GOT3 (cell line): ENCODE results near the gene NUS1.
"Not testable (repeated sequence)": the region's sequence is repeated elsewhere in the genome, so short reads cannot be mapped to it uniquely, and the experiment has no call there.

ENCODE experiments used
- DNase-seq: peaks from one replicate; lab custom pipeline; 2025; ENCODE audit warnings: mixed read lengths; lab: John Stamatoyannopoulos, UW

Gene NUS1

DNA sequence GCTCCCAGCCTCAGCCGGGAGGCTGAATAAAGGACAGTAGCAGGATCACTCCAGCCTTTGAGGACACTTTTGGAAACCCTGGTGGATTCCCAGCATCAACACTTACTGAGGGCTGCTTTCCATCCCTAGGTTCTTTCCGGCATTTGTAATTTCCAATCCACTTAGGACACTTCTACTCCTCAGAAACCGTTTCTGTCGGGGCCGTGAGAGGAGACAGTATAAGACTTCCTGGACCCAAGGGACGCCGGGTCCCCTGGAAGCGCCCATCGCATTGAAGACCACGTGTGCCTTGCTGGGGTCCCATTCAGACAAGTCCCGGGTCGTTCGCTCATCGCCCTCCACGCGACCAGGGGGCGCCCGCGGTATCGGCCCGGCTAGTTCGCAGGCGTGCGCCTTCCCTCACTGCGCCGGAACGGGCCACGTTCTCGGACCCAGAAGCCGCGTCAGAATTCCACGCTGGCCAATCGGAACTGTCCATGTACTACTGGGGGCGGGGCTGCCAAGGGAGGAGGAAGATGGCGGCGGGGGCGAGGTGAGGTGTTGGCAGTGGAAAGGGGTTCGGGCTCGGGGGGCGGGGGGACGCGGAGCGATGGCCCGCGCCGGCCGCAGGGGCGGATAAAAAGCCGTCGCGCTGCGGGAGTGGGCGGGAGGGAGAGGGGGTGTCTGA is at the start of gene NUS1:
Gene NUS1, plus strand, starts transcription at position 479 of the 667 bp plus-strand sequence. CDS start 202 bp downstream, outside the sequence.
- DNase-seq: peak; percentile 89

- DNase-seq: no peak
Measured at GRCh38 chr6:117627533-117627932, 47.7 kb upstream of the NUS1 start.

DNA sequence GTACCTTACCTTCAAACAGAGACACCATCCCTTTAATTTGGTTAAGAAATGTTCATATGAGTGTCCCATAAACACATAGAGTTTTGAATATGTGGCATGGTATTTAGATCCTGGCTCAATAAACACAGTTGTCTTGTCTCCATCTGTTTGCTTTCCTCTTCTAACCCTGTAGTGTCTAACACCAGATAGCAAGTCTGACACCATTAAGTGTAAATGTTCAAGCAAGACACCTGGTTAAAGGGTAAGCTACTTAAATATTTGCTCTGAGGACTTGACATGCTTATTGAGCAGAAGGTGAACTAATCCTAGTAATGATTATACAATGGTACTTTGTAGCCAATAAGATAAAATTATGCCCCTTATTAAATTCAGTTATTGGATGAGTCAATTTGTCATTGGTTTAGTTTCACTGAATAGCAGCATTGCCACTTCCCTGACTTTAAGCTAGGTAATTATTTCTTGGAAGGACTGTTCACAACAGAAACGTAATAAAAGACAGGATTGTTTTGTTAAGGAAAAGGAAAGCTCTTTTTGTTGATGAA is 46.1 kb upstream of the NUS1 start:
- DNase-seq: no peak

- no peak for DNase-seq
Measured at GRCh38 chr6:117637770-117638169, 37.5 kb upstream of the NUS1 start.

GRCh38 chr6:117642976-117643375 is 32.3 kb upstream of the NUS1 start:
- no peak for DNase-seq

DNA sequence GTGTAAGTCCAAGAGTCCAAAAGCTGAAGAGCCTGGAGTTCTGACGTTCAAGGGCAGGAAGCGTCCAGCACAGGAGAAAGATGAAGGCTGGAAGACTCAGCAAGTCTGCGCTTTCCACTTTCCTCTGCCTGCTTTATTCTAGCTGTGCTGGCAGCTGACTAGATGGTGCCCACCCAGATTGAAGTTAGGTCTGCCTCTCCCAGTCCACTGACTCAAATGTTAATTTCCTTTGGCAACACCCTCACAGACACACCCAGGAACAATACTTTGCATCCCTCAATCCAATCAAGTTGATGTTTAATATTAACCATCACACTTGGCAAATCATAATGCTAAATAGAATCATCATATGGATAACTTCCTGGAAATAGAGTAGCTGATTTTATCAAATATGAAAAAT is 23.3 kb upstream of the NUS1 start:
- DNase-seq: not testable (repeated sequence)

- DNase-seq: no peak
Measured at GRCh38 chr6:117653949-117654348, 21.3 kb upstream of the NUS1 start.

- DNase-seq: no peak
Measured at GRCh38 chr6:117655380-117655779, 19.9 kb upstream of the NUS1 start.

DNA sequence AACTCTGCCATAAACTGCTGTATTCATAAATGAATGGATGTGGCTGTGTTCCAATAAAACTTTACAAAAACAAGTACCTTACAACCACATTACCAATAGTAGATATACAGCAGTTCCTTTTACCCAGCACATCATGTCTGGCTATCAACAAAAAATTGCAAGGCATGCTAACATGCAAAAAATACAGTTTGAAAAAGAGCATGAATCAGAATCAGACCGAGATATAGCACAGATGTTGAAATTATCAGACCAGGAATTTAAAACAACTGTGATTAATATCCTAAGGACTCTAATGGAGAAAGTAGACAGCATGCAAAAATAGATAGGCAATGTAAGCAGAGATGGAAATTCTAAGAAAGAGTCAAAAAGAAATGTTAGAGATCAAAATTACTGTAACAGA is 8.4 kb upstream of the NUS1 start:
- DNase-seq: no peak

- no peak for DNase-seq
Measured at GRCh38 chr6:117668736-117669135, 6.5 kb upstream of the NUS1 start.

GRCh38 chr6:117674503-117674902 is 766 bp upstream of the NUS1 start:
- DNase-seq: no peak

DNA sequence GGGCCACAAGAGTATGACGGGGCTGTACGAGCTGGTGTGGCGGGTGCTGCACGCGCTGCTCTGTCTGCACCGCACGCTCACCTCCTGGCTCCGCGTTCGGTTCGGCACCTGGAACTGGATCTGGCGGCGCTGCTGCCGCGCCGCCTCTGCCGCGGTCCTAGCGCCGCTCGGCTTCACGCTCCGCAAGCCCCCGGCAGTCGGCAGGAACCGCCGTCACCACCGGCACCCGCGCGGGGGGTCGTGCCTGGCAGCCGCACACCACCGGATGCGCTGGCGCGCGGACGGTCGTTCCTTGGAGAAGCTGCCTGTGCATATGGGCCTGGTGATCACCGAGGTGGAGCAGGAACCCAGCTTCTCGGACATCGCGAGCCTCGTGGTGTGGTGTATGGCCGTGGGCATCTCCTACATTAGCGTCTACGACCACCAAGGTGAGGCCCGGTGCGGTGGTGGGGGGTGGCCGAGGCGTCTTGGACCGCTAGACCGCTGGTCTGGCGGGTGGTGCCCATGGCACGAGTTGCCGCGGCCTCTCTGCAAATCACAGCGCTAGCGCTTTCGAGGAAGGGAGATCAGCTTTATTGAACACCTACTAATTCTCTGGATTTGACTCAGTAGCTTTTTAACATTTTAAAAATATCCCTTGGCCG is 511 bp downstream of the NUS1 start:
- not testable (repeated sequence) for DNase-seq

DNA sequence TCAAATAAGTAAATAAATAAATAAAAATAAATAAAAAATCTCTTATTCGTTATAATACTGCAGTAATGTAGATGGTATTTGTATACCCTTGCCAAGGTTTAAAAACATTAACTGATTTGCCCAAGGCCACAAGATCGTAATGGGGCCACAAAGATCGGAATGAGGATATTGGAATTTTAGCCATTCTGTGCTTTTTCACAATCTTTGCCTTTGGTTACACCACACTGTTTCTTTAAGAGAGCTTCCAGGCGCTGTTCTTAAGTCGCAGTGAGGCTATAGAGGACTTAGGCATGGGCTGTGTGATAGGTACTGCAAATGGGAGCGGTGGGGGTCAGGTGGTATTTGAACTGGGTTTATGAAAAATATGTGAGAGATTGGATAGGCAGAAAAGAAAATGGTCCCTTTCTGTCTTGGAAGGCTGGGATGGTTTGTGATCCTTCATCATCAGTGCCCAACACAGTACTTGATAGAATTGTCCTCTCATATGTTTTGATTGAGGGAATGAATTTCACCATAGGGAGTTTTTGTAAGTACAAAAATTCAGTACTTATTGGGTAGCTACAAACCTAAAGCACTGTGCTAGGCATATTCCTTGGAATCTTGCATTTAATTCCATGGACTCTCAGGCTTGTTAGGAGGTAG is 1.4 kb downstream of the NUS1 start:
- no peak for DNase-seq

- DNase-seq: no peak
Measured at GRCh38 chr6:117677553-117678141, 2.4 kb downstream of the NUS1 start.

GRCh38 chr6:117681162-117681741 is 6.0 kb downstream of the NUS1 start:
- no peak for DNase-seq

GRCh38 chr6:117684749-117685148 is 9.5 kb downstream of the NUS1 start:
- no peak for DNase-seq

DNA sequence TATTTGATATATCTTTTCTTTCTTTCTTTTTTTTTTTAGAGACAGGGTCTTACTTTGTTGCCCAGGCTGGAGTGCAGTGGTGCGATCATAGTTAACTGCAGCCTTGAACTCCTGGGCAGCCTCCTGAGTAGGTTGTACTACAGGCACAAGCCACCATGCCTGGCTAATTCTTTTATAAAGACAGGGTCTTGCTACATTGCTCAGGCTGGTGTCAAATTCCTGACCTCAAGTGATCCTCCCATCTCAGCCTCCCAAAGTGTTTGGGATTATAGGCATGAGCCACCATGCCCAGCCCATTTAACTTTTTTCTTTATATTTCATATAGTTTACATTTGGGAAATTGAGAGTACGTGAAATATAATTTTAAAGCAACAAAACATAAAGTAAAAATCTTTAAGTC is 10.1 kb downstream of the NUS1 start:
- no peak for DNase-seq

DNA sequence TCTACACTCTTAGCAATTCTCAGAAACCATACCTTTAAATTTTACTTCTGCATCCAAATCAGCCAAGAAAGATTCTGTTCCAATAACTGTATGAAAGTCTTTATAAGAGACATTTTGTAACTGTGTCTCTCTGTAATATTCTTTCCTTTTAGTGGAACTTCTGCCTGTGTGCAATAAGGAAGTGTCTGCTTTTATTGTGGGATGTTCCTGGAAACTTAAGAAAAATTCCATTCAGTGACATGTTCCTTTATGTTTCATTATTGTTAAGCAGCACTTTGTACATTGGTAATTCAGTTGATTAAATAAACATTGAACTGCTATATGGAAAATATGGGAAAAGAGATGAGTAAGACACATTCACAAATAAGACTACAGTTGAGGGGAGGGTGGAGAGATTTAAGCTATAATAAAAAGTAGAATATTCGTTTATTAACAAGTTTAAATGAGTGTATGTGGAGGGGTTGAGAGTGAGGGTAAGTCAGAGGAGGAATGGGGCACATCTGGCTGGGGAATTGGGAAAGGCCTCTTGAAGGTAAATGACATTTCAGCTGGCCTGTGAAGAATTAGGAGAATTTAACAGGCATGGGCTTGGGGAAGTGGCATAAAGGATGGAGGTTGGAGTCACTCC is 11.9 kb downstream of the NUS1 start:
- DNase-seq: no peak

DNA sequence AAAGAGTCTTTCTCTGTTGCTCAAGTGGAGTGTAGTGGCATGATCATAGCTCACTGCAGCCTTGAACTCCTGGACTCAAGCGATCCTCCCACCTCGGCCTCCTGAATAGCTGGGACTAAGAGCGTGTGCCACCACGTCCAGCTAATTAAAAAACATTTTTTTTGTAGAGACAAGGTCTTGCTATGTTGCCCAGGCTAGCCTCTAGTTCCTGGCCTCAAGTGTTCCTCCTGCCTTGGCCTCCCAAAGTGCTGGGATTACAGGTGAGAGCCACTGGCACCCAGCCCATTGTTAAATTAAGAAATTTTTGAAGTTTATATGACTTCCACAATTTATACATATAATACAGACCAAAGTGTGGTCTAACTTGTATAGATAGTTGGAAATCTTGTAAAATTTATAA is 14.3 kb downstream of the NUS1 start:
- DNase-seq: not testable (repeated sequence)

DNA sequence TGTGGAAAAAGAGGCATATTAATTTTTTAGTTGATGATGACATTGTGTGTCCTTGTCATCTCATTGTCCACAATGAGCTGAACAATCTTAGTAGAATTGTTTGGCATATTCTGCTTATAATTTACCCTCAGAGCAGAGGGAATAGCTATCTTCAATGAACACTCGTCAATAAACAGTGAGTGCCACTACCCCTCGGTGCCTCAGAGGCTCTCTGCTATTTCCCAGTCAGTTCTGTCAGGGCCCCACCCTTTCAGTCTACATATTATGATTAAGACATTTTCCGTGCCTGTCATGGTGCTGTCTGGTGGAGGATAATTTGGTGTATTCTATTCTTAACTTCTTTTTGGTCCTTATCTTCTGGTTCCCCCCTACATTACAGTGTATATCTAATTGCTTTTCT is 31.2 kb downstream of the NUS1 start:
- no peak for DNase-seq

DNA sequence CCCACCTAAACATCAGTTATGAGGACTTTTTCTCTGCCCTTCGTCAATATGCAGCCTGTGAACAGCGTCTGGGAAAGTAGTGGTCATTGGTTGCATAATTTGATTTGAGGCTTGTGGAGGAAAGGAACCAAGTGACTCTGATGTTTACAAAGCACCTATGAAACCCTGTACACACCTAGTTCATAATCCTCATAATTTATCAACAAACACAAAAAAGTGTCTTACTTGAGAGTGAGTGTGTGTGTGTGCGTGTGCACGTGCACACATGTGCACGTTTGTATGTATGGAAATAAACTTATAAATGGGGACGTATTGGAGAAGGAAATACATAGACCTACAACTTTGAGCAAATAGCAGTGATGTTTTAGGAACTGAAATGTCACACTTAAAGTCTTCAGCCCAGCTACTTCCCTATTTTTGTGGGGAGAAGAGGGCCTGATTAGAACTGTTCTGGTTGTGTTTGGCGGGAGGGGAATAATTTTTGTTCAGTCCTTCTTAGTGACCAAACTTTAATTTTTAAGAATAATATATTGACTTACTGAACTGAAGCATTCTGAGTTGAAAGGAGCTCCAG is 31.8 kb downstream of the NUS1 start:
- not testable (repeated sequence) for DNase-seq
